A673 (cell line): ENCODE measurements around the gene SYT13.

ENCODE experiments used
- CTCF ChIP-seq: fragments of 300-800, 200-600 bp; sonication (generic); conservative IDR thresholded peaks from 2 replicates; pipeline ENCODE4 v1.5.1; 2017; ENCODE audit warnings: low read depth, mild to moderate bottlenecking, antibody characterized with exemption, low read length, moderate library complexity, mixed read lengths
- EZH2 ChIP-seq: fragments of 200-600 bp; sonication (generic); IDR thresholded peaks from 2 replicates; pipeline ENCODE4 v1.6.1; 2017; ENCODE audit warnings: borderline replicate concordance, low read depth, mild to moderate bottlenecking, mixed read lengths, antibody characterized with exemption, low read length; ENCODE audit not compliant: poor library complexity, severe bottlenecking

- TF ChIP-seq CTCF = no peak
- no peak for TF ChIP-seq EZH2
These were observed 15.0 kb downstream of the SYT13 start for GRCh38 chr11:45270946-45271716.
